NCI-H128 (cell line): ENCODE results near the gene TYK2.
"Not testable (repeated sequence)": the region's sequence is repeated elsewhere in the genome, so short reads cannot be mapped to it uniquely, and the experiment has no call there.

Experiments used
- DNase-seq: peaks from one replicate; lab custom pipeline; 2025; ENCODE audit not compliant: unreplicated experiment; lab: John Stamatoyannopoulos, UW

The TYK2 gene

GRCh38 chr19:10408511-10409283, 28.3 kb upstream of the TYK2 start:
- DNase-seq = no peak

- DNase-seq = no peak
Measured at GRCh38 chr19:10407096-10407495, 26.7 kb upstream of the TYK2 start.

GRCh38 chr19:10406191-10406590, 25.8 kb upstream of the TYK2 start:
- DNase-seq = no peak

- no peak for DNase-seq
Measured at GRCh38 chr19:10404888-10405820, 24.8 kb upstream of the TYK2 start.

GRCh38 chr19:10403137-10404021, 23.0 kb upstream of the TYK2 start, which contains the start of gene CDC37:
CDC37 (minus strand) TSS chr19:10403542; CDS start chr19:10403479, 63 bp downstream.
- peak; percentile 95 for DNase-seq

- no peak for DNase-seq
Measured at GRCh38 chr19:10402441-10403038, 22.2 kb upstream of the TYK2 start.

- no peak for DNase-seq
Measured at GRCh38 chr19:10399878-10400277, 19.5 kb upstream of the TYK2 start.

- DNase-seq = not testable (repeated sequence)
Measured at GRCh38 chr19:10399340-10399739, 19.0 kb upstream of the TYK2 start.

GRCh38 chr19:10398819-10399218, 18.4 kb upstream of the TYK2 start:
- no peak for DNase-seq

- DNase-seq = no peak
Measured at GRCh38 chr19:10395917-10396316, 15.5 kb upstream of the TYK2 start.

GRCh38 chr19:10395436-10395835, 15.1 kb upstream of the TYK2 start:
- no peak for DNase-seq

- no peak for DNase-seq
Measured at GRCh38 chr19:10395003-10395402, 14.6 kb upstream of the TYK2 start.

- DNase-seq = no peak
Measured at GRCh38 chr19:10393137-10393536, 12.8 kb upstream of the TYK2 start.

- DNase-seq = no peak
Measured at GRCh38 chr19:10392120-10392519, 11.7 kb upstream of the TYK2 start.

- peak; percentile 21 for DNase-seq
Measured at GRCh38 chr19:10390652-10391286, 10.4 kb upstream of the TYK2 start.

GRCh38 chr19:10389863-10390262, 9.5 kb upstream of the TYK2 start:
- no peak for DNase-seq

GRCh38 chr19:10388957-10389356, 8.6 kb upstream of the TYK2 start:
- DNase-seq = peak; percentile 81

- DNase-seq = no peak
Measured at GRCh38 chr19:10384580-10384979, 4.2 kb upstream of the TYK2 start.

- not testable (repeated sequence) for DNase-seq
Measured at GRCh38 chr19:10383223-10383499, 2.8 kb upstream of the TYK2 start.

- DNase-seq = no peak
Measured at GRCh38 chr19:10379880-10380312, 476 bp downstream of the TYK2 start.
